PFSK-1 (cell line): ENCODE measurements around the gene SLC35G1.

Experiments
- FOXP2 ChIP-seq: optimal IDR thresholded peaks from 2 replicates; pipeline ENCODE3; 2011; ENCODE audit warnings: borderline replicate concordance, control low read depth, inconsistent platforms; ENCODE audit not compliant: insufficient read depth; ENCODE audit errors: extremely low read length, extremely low read depth
- POLR2AphosphoS5 ChIP-seq: IDR thresholded peaks from 2 replicates; pipeline ENCODE4 v1.6.1; 2012; ENCODE audit warnings: low read depth, mild to moderate bottlenecking, control low read depth, low read length, moderate library complexity
- REST ChIP-seq, 2 experiments: IDR thresholded peaks; 2 replicates each; pipeline versions ENCODE4 v1.6.1 to v1.8.0; 2011 to 2012; ENCODE audit warnings: low read depth in 2 of 2, low read length in 2 of 2, control low read depth in 1 of 2, inconsistent platforms in 1 of 2, mild to moderate bottlenecking in 1 of 2, moderate library complexity in 1 of 2; ENCODE audit not compliant: insufficient read depth in 1 of 2
- SIN3A ChIP-seq: IDR thresholded peaks from 2 replicates; pipeline ENCODE4 v1.6.1; 2012; ENCODE audit warnings: mild to moderate bottlenecking, low read length, moderate library complexity, borderline replicate concordance; ENCODE audit not compliant: insufficient read depth
- TAF1 ChIP-seq: IDR thresholded peaks from 2 replicates; pipeline ENCODE4 v1.6.1; 2012; ENCODE audit warnings: low read length, control low read depth, borderline replicate concordance; ENCODE audit not compliant: insufficient read depth

SLC35G1 gene

GRCh38 chr10:93879273-93879672 is 14.5 kb upstream of the SLC35G1 start:
- TF ChIP-seq FOXP2: no peak
- no peak for TF ChIP-seq REST (IDR thresholded peaks at IDR 0.05; ENCODE audit: insufficient read depth in 1 of 2, low read depth in 2 of 2, low read length in 2 of 2)
- no peak for TF ChIP-seq SIN3A
- TF ChIP-seq TAF1: no peak
- no peak for TF ChIP-seq POLR2AphosphoS5

- TF ChIP-seq POLR2AphosphoS5 (no peak), FOXP2 (no peak), TAF1 (no peak), SIN3A (no peak), REST (IDR thresholded peaks at IDR 0.05; ENCODE audit: insufficient read depth in 1 of 2, low read depth in 2 of 2, low read length in 2 of 2) (no peak)
Measured at GRCh38 chr10:93894516-93895378, 969 bp downstream of the SLC35G1 start.

- TF ChIP-seq POLR2AphosphoS5 (no peak), TAF1 (no peak), SIN3A (no peak), FOXP2 (no peak), REST (IDR thresholded peaks at IDR 0.05; ENCODE audit: insufficient read depth in 1 of 2, low read depth in 2 of 2, low read length in 2 of 2) (no peak)
Measured at GRCh38 chr10:93897070-93897780, 3.4 kb downstream of the SLC35G1 start.

GRCh38 chr10:93899109-93899508 is 5.3 kb downstream of the SLC35G1 start:
- TF ChIP-seq TAF1 (no peak), SIN3A (no peak), REST (IDR thresholded peaks at IDR 0.05; ENCODE audit: insufficient read depth in 1 of 2, low read depth in 2 of 2, low read length in 2 of 2) (no peak), POLR2AphosphoS5 (no peak), FOXP2 (no peak)
